ENCODE data around the gene DBH. TPM values are rescaled to one million over a fixed set of nuclear protein-coding genes. Genes with fewer than 3 reads are reported as not detected.
"Not testable (repeated sequence)": the region's sequence is repeated elsewhere in the genome, so short reads cannot be mapped to it uniquely, and the experiment has no call there.

DBH gene
- total and polyA plus RNA-seq, 8 donors, result 0.08 to 2.2 (median 1.3) TPM

DNA sequence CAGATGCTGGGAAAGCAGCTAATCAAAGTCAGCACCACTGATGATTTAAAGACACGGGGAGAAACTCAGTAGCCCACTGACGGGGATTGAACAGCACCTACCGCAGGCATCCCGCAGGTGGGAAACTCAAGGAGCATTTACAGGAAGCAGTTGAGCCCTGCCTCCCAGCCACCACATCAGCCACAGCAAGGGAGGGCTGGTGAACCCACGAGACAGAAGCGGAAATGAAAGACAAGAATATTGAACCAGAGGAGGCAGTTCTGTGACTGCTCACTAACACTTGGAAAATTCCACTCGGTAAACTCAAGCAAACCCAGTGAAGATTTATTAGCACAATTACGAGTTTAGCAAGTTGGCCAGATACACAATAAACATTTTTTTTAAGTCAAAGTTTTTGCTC is 16.4 kb upstream of the DBH start:
- H3K36me3 ChIP-seq, result no peaks in the 10 kb centered on the region
- no peak overlapping the region for H3K4me3 ChIP-seq
- H3K27me3 ChIP-seq, result peaks cover 3 to 76% of the 10 kb centered on the region in 2 donors
- TF ChIP-seq, protein P1, sequence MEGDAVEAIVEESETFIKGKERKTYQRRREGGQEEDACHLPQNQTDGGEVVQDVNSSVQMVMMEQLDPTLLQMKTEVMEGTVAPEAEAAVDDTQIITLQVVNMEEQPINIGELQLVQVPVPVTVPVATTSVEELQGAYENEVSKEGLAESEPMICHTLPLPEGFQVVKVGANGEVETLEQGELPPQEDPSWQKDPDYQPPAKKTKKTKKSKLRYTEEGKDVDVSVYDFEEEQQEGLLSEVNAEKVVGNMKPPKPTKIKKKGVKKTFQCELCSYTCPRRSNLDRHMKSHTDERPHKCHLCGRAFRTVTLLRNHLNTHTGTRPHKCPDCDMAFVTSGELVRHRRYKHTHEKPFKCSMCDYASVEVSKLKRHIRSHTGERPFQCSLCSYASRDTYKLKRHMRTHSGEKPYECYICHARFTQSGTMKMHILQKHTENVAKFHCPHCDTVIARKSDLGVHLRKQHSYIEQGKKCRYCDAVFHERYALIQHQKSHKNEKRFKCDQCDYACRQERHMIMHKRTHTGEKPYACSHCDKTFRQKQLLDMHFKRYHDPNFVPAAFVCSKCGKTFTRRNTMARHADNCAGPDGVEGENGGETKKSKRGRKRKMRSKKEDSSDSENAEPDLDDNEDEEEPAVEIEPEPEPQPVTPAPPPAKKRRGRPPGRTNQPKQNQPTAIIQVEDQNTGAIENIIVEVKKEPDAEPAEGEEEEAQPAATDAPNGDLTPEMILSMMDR (IDR thresholded peaks at IDR 0.05), result no peak
- no peak overlapping the region for H3K27ac ChIP-seq
- intact Hi-C loops (cut with DNase I), result no loop called here
- no peaks in the 10 kb centered on the region for H3K4me1 ChIP-seq
- no peaks in the 10 kb centered on the region for H3K9me3 ChIP-seq
- ATAC-seq (no peak), DNase-seq (peak in 1 of 4 donors; percentile 31)

DNA sequence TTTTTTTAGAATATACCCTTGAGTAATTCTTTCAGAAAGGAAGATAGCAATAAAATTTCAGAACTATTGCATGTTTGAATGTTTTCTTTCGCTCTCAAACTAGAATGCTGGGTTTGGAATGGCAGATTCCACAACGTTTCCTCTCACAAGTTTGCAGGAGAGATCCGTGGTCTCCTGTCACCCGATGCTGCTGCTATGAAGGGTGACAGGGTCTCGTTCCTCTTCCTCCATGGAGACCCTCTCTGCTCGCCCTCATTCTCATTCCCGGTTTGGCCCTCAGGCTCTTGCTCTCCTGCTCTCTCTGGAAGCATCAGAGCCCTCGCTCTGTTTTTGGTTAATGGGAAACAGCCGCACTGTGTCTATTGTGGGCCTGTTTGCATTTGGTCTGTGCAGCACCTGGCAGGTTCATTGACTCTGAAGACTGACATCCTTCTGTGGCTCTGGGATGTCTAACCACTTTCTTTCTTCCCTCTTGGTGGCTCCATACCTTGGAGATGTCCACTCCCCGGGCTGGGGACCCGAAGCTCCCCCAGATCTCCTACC is 14.4 kb upstream of the DBH start:
- H3K36me3 ChIP-seq, result no peaks in the 10 kb centered on the region
- DNase-seq, result peak in 1 of 4 donors; percentile 5
- H3K27ac ChIP-seq, result no peak overlapping the region
- intact Hi-C loops (cut with DNase I), result no loop called here
- H3K9me3 ChIP-seq, result peaks cover 0 to 17% of the 10 kb centered on the region in 2 donors
- H3K4me1 ChIP-seq, result no peaks in the 10 kb centered on the region
- no peak for ATAC-seq
- TF ChIP-seq, protein P1 (IDR thresholded peaks at IDR 0.05), result no peak
- H3K4me3 ChIP-seq, result no peak overlapping the region
- H3K27me3 ChIP-seq, result peaks cover 0 to 56% of the 10 kb centered on the region in 2 donors

DNA sequence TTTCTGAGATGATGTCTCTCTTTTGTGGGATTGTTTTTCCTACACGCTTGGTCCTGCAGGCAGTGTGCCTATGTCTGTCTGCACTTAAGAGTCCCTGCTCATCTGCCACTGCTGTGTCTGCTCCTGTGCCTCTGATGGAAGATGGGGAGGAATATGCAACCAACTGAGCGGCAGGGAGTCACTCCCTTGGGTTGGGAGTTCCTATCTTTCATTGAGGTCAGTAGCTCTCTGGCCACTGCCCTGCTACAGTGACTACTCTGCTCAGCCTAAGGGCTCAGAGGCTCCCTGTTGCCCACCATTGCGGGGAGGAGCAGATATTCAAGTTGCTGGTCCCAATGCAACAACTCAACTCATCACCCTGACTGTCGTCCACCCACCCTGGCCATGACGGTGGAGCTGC is 13.6 kb upstream of the DBH start:
- no peak overlapping the region for H3K4me3 ChIP-seq
- no peaks in the 10 kb centered on the region for H3K4me1 ChIP-seq
- H3K9me3 ChIP-seq, result peaks cover 0 to 17% of the 10 kb centered on the region in 2 donors
- peak in 1 of 4 donors; percentile 10 for DNase-seq
- H3K27ac ChIP-seq, result no peak overlapping the region
- peaks cover 0 to 48% of the 10 kb centered on the region in 2 donors for H3K27me3 ChIP-seq
- no peak for ATAC-seq
- intact Hi-C loops (cut with DNase I), result no loop called here
- TF ChIP-seq, protein P1 (IDR thresholded peaks at IDR 0.05), result no peak
- no peaks in the 10 kb centered on the region for H3K36me3 ChIP-seq

DNA sequence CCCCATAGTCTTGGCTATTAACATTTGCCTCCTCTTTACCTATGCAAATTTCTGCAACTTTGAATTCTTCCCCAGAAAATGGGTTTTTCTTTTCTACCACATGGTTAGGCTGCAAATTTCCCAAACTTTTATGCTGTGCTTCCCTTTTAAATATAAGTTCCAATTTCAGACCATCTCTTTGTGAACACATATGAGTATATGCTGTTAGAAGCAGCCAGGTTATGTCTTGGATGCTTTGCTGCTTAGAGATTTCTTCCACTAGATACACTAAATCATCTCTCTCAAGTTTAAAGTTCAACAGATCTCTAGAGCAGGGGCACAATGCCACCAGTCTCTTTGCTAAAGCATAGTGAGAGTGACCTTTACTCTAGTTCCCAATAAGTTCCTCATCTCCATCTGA is 10.2 kb upstream of the DBH start:
- H3K4me3 ChIP-seq; intact Hi-C loops (cut with DNase I); ATAC-seq; DNase-seq; H3K27ac ChIP-seq; H3K36me3 ChIP-seq; H3K4me1 ChIP-seq: not testable (repeated sequence)
- H3K27me3 ChIP-seq, result peaks cover 0 to 19% of the 10 kb centered on the region in 2 donors
- H3K9me3 ChIP-seq, result peaks cover 0 to 17% of the 10 kb centered on the region in 2 donors

DNA sequence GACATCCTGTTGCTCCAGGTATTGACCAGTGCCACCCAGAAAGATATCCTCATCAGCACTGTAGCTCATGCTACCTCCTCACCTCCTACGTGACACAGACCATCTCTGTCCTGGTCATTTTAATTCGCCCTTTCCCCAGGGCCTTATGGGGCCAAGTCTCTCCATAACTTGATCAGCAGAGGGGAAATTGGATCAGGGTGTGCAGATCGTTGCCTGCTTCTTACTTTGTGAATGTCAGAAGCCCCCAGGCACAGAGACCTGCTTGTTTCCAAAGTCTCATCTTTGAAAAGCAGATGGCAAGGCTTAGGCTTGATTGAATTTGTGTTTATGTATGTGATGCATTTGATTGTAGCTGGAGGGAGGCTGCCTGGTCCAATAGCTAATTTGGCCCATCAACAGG is 8.8 kb upstream of the DBH start:
- Histone ChIP-seq H3K27me3 (peaks cover 0 to 11% of the 10 kb centered on the region in 2 donors), H3K27ac (no peak overlapping the region), H3K36me3 (no peaks in the 10 kb centered on the region), H3K4me3 (no peak overlapping the region), H3K9me3 (peaks cover 0 to 17% of the 10 kb centered on the region in 2 donors), H3K4me1 (no peaks in the 10 kb centered on the region)
- ATAC-seq (no peak), DNase-seq (no peak)
- intact Hi-C loops (cut with DNase I), result no loop called here
- TF ChIP-seq, protein P1 (IDR thresholded peaks at IDR 0.05), result no peak

DNA sequence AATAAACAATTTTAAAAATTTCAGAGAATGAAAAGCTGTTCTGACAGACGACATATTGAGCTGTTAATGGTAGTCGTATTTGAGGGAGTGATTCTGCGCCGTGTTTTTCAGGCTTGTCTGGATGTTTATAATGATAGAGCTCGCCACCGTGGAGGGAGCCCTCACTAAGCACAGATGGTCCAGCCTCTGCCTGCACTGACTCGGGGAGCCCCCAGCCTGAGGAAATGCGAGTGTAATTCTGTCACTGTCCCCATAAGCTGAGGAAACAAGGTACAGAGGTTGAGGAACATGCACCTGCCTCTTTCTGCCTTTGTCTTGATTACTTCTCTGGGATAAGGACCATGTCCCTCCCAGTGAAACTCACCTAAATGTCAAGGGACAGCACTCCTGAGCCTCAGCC is 7.4 kb upstream of the DBH start:
- Histone ChIP-seq H3K4me3 (no peak overlapping the region), H3K36me3 (no peaks in the 10 kb centered on the region), H3K27ac (no peak overlapping the region), H3K4me1 (no peaks in the 10 kb centered on the region), H3K9me3 (peaks cover 0 to 17% of the 10 kb centered on the region in 2 donors), H3K27me3 (peaks cover 0 to 4% of the 10 kb centered on the region in 2 donors)
- TF ChIP-seq, protein P1 (IDR thresholded peaks at IDR 0.05), result no peak
- DNase-seq (no peak), ATAC-seq (no peak)
- intact Hi-C loops (cut with DNase I), result no loop called here
